GM18517 (cell line): ENCODE results near the gene MORC4.

Experiments
- ATAC-seq: cut with Tn5 transposase; IDR thresholded peaks from one replicate; pipeline ENCODE4 v1.9.1; 2021; ENCODE audit warnings: mild to moderate bottlenecking, moderate library complexity; ENCODE audit not compliant: unreplicated experiment

The MORC4 gene

DNA sequence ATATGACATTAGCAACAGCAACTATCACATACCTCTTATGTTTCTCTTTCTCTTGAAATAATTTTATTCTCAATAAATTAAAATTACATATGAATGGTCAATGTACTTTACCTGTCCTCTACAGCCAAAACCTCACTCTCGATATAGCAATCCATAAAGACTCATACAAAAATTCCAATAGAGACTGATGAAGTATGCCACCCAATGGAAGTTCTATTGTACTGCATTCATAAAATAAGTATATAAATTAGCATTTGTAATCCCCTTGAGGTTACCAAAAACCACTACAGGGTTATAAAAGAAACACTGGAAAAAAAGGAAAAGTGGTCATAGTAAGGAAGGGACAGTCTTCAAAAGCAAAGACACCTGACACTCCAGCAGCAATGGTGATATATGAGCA lies 47.0 kb downstream of the MORC4 start:
- ATAC-seq, result no peak

DNA sequence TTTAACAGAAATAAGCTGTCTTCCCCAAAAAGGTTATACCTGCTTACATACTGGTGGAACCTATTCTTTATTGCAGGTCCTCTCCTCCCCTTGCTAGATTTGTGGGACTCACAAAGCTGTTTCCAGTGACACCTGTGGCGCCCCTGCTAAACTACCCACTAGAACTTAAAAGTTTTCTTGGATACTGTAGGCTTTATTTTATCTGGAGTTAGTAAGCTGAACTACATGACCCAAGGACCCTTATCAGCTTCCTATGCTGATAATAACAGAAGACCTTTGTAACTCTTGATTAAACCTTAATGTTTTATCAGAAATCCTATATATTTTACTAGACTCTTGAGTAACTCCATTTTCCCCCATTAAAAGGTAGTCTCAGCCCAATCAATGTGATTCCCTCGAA lies 47.5 kb downstream of the MORC4 start:
- ATAC-seq, result no peak

DNA sequence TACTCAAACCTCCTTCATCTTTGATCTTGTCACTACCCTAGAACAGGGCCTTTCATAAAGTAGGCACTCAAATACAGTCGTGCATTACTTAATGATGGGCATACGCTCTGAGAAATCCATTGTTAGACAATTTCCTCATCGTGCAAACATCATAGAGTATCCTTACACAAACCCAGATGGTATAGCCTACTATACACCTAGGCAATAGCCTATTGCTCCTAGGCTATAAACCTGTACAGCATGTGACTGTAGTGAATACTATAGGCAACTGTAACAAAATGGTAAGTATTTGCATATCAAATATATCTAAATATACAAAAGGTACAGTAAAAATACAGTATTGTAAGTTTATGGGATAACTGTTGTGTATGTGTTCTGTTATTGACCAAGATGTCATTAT lies 47.9 kb downstream of the MORC4 start:
- no peak for ATAC-seq

DNA sequence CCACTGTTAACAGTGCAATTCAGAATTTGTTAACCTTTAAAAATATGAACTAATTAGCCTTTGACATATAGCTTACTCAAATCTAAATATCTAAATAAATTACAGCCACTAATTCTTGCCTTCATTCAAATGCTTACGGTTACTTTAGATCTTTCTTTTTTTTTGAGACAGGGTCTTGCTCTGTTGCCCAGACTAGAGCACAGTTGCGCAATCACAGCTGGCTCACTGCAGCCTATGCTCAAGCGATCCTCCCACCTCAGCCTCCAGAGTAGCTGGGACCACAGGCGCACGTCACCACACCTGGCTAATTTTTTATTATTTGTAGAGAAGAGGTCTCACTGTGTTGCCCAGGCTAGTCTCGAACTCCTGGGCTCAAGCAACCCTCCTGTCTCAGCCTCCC lies 48.8 kb downstream of the MORC4 start:
- ATAC-seq, result no peak

DNA sequence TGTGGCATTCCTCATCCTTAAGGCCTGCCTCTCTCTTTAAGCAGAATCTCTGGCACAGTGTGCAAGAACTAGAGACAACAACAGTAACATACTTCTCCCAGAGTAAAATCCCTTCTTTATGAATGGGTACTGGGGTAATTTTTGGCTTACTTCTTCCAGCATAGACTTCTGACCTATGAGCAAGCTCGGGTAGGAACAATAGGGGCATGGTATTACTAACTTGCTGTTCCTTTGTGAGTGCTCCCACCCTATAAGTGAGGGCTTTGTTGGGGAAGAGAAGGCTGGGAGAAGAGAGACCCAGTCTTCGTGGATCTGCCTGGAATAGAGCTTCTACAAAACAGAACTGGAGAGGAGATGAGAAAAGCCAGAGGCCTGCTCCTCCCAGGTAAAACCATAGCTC lies 49.6 kb downstream of the MORC4 start:
- ATAC-seq, result no peak

DNA sequence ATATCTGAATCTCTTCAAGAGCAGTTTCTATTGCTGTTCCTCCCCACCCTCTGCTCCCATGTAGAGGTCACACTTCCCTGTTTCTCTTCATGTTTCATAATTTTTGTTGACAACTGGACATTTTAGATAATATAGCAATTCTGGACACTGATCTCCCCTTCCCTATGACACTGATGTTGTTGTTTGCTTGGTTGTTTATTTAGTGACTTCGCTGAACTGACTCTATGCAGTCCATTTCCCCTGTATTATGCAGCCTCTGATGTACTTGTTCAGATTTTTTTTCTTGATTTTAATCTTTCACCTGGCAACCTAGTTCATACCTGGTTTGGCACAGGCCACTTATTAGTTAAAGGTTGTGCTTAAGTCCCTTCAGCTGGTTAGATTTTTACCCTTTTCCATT lies 50.6 kb downstream of the MORC4 start:
- no peak for ATAC-seq

DNA sequence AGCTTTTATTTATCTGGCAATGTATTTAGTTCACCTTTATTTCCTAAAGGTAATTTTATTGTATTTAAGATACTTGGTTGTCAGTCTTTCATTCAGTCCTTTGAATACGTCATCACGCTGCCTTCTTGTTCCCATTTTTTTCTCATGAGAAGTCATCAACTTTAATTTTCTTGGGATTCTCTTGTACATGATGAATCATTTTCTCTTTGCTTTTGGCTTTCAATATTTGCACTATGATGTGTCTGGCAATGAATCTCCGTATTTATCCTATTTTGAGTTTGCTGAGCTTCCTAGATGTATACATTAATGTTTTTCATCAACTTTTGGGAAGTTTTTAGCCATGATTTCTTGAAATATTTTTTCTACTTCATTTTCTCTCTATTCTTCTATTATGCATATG lies 51.4 kb downstream of the MORC4 start:
- ATAC-seq, result no peak

DNA sequence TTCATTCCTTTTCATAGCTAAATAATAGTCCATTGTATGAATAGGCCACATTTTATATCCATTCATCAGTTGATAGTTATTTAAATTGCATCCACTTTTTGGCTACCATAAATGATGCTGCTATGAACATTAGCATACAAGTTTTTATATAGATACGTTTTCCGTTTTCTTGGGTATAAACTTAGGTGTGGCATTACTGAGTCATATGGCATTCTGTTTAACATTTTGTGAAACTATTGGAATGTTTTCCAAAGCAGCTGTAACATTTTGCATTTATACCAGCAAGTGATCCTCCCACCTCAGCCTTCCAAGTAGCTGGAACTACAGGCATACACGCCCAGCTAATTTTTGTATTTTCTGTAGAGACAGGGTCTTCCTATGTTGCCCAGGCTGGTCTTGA lies 53.5 kb downstream of the MORC4 start:
- ATAC-seq, result no peak

DNA sequence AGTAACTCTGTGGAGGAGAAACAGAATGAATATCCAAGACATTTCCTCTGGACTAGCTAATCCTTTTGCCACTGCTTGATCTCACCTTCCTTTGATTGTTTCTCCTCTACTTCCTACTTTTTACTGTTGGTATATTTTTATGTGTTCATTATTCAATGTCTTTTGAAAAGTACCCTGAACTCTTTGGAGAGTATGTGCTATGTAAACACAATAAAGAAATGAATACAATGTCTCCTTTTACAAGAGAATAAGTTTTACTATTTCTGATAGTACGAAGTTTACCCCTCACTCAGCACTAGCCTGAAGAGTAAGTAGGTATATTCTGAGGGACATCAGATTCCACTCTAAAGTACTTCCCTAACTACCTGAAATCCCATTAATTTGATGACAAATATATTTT lies 59.9 kb downstream of the MORC4 start:
- no peak for ATAC-seq

DNA sequence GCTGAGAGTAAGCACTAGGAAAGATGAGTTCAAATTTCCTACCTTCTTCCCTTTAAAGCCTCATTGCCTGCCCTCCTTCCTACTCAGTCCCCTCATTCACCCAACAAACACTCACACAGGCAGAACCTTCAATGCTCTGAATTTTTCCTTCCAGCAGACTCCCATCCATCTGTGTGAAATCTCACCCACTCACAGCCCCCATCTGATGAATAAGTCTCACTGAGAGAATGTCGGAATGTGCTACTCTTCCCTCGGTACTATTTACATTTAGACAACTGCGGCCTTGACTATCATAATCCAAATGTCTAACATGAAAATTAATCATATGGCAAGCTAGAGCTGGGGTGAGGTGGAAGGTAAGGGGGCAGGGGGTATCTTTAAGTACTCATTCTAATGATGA lies 60.4 kb downstream of the MORC4 start:
- no peak for ATAC-seq

DNA sequence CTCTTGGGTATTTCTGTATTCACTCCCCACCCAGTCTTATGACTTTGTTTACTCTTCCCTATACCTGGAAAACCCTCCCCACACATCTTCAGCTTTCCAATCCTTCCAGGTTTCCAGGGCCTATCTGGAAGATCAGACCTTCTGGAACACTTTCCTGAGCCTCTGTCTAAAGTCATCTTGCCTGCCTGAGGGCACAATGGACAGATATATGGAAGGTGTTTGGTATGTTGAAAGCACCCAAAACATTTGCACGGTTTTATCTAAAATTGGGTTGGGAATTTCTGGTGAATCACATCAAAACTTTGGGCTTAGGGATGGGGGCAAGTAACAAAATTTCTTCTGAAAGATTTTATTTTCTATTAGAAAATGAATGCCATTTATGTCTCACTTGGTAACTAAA lies 63.8 kb downstream of the MORC4 start:
- ATAC-seq, result no peak

DNA sequence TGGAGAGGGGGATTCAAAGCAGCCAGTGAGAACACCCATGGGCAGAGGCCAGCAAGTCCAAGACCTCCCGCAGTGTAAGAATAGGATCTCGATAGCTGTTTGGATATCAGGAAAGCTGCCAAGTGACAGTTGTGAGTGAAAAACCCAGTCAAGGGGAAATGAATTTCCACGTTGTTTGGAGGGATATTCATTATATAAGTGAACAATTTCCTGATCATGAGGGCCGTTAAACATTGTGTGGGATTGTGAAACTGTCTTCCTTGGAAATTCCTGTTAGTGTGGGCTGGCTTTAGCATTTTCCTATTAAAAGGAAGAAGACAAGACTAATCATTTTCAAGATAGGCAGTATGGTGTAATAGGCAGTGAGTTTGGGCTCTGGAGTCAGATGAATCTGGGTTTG lies 64.8 kb downstream of the MORC4 start:
- ATAC-seq, result no peak

DNA sequence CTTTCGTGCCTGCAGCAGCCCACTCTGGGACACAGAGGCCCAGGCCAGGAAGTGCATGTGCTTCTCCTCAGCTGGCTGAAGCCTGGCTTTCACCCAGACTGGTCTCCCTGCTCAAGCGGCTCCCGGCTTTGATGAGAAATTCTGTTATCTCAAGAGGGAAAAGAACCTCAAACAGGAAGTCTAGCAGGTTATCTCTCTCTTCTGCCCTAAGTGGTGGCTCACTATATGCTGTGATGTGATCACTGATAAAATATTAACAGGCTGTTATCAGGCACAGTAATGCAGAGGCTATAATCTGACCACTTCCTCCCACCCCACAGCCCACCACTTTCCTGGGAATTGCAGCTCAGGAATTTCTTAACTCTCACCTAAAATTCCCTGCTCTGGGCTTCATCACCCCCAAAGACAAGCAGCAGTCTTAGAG lies 66.5 kb downstream of the MORC4 start:
- ATAC-seq, result no peak

DNA sequence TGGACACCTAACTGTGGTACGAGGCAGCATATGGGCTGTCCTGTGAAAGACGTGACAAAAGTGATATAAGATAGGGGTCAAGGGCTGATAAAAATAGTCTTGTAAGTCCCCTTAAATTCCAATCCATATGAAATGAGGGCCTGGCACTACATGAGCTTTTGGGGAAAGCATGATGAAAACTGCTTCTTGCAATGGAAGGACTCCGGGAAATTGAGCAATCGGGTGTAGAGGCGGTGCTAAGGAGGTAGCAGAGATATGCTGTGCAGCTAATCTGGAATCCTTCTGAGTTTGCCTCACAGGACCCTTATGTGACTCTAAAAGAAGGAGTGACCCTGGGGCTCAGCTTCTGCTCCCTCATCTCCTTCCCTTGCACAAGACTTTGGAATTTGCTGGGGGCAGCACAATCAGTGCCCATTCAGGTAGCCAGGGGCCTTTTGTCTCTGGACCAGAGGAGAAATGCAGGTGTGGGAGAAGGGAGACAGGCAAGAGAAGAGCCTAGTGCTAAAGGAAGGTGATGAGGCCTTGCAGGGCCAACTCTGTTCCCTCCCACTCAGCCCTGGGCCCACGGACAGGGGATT lies 67.0 kb downstream of the MORC4 start:
- ATAC-seq, result no peak

DNA sequence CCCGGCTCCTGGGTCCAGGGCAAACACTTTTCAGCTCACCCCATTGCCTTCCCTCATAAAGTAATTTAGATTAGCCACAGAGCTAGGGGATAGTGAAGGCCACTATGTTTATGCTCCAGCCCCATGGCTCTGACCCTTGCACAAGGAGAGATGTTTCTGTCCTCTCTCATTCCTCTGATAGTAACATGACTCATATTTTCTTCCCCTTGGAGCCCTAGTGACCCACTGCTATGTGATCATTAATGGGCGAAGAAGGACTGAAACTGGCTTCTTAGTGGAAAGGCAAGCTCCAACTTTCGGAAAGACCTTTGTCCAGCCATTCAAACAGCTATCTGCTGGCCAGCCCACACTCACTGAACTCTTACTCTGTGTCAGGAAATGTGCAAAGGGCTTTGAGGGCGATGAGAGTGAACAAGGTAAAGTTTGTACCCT lies 67.5 kb downstream of the MORC4 start:
- ATAC-seq, result no peak

DNA sequence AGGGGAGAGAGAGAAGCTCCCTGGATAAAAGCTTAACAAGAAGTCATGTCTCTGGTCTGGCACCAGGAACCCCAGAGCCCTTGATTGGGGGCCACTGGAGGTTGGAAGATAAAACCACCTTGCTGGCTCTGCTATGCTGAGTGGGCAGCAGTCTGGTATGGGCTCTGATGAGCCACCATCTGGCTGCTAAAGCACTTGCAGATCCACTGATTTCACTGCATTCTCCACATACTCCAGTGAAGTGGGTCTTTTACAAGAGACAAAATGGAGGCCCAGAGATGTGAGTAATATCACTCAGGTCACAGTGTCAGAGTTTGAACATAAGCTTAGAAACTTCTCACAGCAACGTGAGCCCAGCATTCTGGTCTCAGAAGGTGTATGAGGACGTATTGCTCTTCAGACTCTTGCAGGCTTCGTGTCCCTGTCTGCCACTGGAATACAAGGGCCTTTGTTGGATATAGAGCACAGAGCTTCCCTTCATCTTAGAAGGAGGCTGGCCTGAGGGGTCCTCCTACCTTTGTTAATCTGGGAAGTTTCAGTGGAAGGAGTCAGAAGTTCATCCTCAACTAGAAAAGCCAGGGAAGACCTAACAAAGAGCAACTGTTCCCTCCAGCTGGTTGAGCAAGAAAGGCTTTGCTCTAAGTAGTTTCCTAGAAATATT lies 68.1 kb downstream of the MORC4 start:
- ATAC-seq, result no peak

DNA sequence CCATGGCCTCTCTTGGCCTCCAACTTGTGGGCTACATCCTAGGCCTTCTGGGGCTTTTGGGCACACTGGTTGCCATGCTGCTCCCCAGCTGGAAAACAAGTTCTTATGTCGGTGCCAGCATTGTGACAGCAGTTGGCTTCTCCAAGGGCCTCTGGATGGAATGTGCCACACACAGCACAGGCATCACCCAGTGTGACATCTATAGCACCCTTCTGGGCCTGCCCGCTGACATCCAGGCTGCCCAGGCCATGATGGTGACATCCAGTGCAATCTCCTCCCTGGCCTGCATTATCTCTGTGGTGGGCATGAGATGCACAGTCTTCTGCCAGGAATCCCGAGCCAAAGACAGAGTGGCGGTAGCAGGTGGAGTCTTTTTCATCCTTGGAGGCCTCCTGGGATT lies 71.8 kb downstream of the MORC4 start:
- no peak for ATAC-seq

DNA sequence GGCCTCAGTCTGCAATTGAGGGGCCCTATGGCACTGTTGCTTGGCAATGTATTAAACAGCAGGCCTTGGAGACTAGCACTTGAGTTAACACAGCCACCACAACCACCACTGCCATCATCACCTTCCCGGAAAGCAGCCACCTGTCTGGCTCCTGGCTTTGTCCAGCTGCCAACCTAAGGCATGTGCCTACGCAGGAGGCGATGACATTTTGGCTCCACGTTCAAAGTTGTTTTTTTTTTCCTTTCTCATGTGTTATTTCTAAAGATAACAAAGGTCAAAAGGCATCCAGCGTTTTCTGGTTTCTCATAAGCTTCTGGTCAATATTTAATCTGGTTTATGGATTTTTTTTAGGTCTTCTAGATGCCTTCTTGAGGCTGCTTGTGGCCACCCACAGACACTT lies 72.3 kb downstream of the MORC4 start:
- ATAC-seq, result no peak

DNA sequence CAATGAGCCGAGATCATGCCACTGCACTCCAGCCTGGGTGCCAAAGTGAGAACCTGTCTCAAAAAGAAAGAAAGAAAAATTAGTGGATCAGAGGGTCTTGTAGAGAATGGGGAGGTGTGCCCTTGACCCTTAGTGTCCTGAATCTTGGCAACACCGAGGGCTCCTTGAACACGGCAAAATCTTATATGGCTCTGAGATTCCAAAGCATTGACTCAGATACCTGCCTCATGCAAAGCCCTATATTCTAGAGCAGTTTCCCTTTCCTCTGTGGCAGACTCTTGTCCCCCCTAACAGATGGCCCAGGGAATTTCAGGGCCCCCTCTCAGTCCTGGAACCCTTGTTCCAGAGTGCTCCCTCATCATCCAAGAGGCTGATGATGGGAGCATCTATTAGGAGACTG lies 73.0 kb downstream of the MORC4 start:
- no peak for ATAC-seq

DNA sequence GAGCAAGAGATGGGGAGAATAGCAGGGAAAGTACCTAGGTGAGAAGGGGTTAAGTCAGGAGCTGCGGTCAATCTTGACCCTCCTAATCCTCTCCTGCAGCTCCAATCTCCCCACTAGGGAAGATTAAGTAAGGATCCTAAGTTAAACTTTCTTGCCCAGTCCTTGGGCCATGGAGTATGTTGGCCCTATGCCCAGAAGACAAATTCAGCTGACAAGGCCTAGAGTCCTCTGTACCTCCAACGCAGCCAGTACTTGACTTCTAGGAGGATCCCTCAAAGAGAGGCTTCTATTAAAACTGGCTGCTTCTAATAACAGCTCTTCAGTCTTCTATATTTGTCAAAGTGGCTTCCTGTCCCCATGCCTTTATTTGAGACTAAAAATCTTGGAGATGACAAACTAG lies 78.4 kb downstream of the MORC4 start:
- no peak for ATAC-seq

DNA sequence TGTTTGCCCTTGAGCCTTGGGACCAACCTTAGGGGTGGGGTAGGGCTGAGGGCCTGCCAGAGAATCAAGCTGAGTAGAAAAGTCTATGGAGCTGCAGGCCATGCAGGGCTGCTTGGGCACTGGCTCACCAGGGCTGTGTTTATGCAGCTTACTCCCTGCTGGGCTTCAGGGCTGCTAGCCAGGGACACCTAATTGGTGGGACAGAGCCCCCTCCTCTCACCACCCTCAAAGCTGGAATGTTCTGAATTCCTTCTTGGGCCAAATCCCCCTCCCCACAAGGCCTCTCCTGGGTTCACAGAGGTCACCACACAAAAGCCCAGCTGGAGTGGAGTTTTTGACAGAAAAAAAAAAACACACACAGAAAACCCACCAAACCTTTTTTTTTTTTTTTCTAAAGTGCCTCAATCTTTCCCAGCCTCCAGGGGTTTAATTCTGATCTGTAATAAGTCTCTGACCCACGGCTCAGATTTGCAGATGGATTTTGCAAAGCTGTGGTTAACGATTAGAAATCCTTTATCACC lies 80.0 kb downstream of the MORC4 start, which contains the start of gene CLDN2:
Gene CLDN2, plus strand, starts transcription at position 471 of the 521 bp plus-strand sequence. CDS start 7,827 bp downstream, outside the sequence.
- no peak for ATAC-seq

DNA sequence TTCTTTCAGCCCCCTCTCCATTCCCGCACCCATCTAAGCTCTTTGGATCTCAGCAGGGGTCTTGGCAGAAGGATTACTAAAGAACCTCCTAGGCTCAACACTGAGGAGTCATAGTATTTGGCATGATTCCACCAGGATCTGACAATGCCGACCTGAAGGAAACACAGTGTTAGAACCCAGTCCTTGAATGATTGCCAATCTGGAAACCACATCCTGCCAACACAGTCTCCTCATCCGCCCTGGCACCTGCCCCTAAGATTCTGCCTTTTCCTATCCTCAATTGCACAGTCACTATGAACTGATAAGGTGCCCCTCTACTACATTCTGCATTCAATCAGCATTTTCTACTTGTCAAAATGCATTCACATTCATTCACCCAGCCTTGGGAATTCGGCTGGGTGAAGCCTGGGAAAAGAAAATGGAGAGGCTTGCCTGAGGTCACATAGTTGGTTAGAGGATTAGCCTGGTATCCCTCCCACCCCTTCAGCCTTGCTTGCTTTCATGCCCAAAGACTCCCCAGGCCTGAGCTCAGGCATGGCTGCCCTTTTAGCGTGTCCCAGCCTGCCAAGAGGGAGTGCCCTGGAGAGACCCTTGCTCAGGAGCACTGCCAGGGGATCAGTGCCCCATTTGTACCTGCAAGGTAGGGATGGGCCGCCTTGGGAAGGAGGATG lies 82.0 kb downstream of the MORC4 start:
- ATAC-seq, result no peak
